Astrocyte (in vitro differentiated cells and primary cell): ENCODE data around the gene DAZ3.
"Not testable (repeated sequence)": the region's sequence is repeated elsewhere in the genome, so short reads cannot be mapped to it uniquely, and the experiment has no call there.

Source experiments
- EZH2 ChIP-seq: IDR thresholded peaks from 2 replicates; pipeline ENCODE4 v1.6.1; 2012; ENCODE audit warnings: mild to moderate bottlenecking, low read length, inconsistent platforms; ENCODE audit not compliant: insufficient read depth
- TF ChIP-seq, protein P1 (sequence below): IDR thresholded peaks from 2 replicates; pipeline ENCODE4 v1.5.1; 2011; ENCODE audit warnings: low read depth, mild to moderate bottlenecking, inconsistent platforms, low read length, moderate library complexity; ENCODE audit not compliant: insufficient read depth

DNA sequence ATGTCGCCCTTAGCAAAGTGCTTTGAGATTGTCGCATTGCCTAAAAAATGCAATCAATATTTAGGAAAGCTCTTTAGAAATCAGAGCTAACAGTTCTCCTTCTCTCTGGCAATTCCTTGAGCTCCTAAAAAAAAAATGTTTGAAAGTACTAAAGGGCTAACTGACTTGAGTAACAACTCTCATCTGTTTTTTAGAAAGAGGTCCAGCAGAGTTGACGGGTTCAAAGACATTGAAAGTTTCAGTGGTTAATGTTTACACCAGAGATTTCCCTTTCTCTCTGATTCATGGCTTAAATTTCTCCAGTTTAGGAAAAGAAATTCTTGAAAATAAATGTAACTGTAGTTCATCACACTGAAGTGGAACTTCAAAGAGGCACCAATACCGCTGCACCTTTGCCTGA lies 11.9 kb upstream of the DAZ3 start:
- TF ChIP-seq, protein P1, sequence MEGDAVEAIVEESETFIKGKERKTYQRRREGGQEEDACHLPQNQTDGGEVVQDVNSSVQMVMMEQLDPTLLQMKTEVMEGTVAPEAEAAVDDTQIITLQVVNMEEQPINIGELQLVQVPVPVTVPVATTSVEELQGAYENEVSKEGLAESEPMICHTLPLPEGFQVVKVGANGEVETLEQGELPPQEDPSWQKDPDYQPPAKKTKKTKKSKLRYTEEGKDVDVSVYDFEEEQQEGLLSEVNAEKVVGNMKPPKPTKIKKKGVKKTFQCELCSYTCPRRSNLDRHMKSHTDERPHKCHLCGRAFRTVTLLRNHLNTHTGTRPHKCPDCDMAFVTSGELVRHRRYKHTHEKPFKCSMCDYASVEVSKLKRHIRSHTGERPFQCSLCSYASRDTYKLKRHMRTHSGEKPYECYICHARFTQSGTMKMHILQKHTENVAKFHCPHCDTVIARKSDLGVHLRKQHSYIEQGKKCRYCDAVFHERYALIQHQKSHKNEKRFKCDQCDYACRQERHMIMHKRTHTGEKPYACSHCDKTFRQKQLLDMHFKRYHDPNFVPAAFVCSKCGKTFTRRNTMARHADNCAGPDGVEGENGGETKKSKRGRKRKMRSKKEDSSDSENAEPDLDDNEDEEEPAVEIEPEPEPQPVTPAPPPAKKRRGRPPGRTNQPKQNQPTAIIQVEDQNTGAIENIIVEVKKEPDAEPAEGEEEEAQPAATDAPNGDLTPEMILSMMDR: not testable (repeated sequence)
- not testable (repeated sequence) for TF ChIP-seq EZH2
